HG03439 (cell line): Measurements from ENCODE around the gene FOXL3.
"Not testable (repeated sequence)": the region's sequence is repeated elsewhere in the genome, so short reads cannot be mapped to it uniquely, and the experiment has no call there.

Source experiments
- ATAC-seq: cut with Tn5 transposase; IDR thresholded peaks from one replicate; pipeline ENCODE4 v1.9.1; 2021; ENCODE audit warnings: mild to moderate bottlenecking, moderate library complexity; ENCODE audit not compliant: unreplicated experiment

FOXL3 gene

GRCh38 chr7:335358-336148 lies 45.6 kb downstream of the FOXL3 start:
- ATAC-seq = no peak

- ATAC-seq = not testable (repeated sequence)
Observed at GRCh38 chr7:336149-336533, 46.2 kb downstream of the FOXL3 start.

DNA sequence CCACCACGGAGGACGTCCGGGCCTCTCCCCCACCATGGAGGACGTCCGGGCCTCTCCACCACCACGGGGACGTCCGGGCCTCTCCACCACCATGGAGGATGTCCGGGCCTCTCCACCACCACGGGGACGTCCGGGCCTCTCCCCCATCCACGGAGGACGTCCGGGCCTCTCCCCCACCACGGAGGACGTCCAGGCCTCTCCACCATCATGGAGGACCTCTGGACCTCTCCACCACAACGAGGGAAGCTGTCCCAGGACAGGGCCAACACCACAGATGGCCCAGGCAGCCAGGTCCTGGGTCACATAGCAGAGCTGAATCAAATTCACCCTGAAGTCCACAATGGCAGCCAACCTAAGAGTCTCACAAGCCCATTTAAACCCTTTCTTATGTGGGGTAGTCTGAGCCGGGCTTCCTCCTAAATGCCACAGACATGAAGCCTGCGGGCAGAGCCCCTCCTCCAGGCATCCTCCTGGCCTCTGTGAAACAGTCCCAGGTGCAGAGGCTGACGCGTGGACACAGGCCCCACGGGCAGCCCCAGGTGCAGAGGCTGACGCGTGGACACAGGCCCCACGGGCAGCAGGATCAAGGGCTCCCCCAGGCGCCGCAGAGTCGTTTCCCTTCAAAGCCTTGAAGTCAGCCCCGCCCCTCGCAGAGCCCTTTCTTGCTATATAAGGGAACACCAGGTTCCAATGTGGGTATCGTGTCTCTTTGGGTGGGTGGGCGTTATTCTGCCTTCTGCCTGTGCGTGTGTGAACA lies 47.0 kb downstream of the FOXL3 start:
- no peak for ATAC-seq

DNA sequence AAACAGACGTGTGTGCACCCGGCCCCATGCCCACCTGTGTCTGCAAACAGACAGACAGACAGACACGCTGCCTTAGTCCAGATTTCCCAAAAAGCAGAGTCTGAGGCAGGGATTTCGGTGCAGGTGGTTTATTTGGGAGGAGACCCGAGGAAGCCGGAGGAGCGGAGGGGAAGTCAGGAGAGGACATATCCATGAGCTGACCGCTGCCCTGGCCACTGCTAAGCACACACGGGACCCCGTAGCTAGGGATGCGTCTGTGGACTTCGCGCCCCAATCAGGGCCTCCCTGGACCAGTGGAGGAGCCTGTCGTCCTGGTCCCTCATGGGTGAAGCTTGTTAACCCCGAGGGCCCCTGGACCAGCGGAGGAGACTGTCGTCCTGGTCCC lies 47.6 kb downstream of the FOXL3 start:
- no peak for ATAC-seq

DNA sequence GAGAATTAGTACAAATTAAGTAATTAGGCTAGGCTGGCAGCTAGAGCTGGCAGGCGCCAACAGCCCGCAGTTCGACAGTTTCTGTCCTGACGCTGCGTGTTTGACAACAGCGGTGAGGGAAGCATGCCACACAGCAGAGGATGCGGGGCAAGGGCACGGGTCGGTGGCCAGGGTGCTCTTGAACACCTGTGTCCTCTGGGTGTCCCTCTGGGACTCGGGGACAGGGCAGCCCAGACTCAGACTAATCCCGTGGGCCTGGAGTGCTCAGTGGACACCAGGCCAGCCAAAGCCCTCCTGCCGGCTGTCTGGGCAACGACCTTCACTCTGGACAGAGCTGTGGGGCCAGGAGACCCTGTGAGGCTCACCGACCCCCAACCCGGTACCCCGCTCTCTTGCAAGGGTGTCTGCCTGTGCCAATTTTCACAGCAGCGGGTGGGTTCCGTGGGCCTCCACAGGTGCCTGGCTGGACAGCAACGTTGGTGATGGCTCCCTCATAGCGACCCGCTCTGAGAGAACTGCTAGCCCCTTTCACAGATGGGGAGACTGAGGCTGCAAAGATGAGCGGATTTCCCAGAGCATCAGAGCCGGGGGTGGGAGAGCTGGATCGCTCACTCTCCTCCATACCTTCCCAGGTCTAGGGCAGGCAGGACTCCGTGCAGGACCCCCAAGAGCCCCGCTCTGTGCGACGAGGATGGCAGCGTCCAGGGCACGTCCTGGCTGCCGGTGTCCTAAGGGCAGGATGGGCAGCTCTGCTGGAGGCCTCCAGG lies 48.5 kb downstream of the FOXL3 start:
- ATAC-seq = no peak

GRCh38 chr7:339062-339342 lies 49.0 kb downstream of the FOXL3 start:
- no peak for ATAC-seq

GRCh38 chr7:339696-340095 lies 49.7 kb downstream of the FOXL3 start:
- ATAC-seq = no peak

- ATAC-seq = no peak
Observed at GRCh38 chr7:340200-340937, 50.4 kb downstream of the FOXL3 start.
